DMS 273 treated with DMSO at 0.1 percent for 48 hours (cell line): Measurements from ENCODE around the gene RAET1E.
"Not testable (repeated sequence)": the region's sequence is repeated elsewhere in the genome, so short reads cannot be mapped to it uniquely, and the experiment has no call there.

Source experiments
- DNase-seq: peaks from one replicate; lab custom pipeline; 2025; lab: John Stamatoyannopoulos, UW

Gene RAET1E

DNA sequence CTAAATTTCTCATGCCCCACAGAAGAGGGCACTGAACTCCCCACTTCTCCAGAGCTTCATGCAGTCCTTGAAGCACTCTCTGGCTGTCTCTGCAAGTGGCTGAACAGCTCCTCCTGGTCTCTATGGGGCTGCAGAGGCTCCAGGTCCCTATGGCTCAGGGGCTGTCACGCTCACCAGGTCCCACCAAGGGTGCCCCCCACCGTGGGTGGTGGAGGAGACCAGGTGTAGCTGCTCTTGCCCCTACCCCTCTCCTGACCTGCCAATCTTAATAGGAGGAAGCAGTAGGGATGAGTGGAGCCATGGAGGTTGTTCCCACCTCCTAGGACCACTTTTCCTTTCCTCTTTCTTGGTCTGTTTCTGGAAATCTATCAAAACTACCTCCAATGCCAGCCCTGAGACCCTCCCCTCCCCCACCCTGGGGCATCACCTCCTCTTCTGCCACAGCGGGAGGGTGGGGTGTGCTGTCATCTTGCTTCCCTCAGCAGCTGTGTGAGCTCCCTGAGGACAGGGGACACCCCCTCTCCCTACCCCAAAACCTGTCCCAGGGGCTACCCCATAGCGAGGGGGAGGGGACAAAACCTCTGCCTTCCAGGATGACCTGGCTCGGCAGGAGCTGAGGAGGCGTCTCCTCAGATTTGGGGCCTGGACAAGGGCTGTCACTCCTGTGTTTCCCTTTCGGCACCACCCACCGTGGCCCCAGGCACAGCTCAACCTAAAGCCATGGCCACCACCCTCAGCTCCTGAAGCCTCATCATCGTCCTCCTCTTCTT is 12.0 kb upstream of the RAET1E start:
- no peak for DNase-seq

DNA sequence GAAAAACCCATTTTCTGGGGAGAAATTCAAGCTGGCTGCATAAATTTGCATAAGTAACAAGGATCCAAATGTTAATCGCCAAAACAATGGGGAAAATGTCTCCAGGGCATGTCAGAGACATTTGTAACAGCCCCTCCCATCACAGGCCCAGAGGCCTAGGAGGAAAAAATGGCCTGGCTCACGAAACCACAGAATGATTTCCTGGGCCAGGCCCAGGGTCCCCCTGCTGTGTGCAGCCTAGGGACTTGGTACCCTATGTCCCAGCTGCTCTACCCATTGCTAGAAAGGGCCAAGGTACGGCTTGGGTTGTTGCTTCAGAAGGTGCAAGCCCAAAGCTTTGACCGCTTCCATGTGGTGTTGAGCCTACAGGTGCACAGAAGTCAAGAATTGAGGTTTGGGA is 10.6 kb upstream of the RAET1E start:
- not testable (repeated sequence) for DNase-seq

DNA sequence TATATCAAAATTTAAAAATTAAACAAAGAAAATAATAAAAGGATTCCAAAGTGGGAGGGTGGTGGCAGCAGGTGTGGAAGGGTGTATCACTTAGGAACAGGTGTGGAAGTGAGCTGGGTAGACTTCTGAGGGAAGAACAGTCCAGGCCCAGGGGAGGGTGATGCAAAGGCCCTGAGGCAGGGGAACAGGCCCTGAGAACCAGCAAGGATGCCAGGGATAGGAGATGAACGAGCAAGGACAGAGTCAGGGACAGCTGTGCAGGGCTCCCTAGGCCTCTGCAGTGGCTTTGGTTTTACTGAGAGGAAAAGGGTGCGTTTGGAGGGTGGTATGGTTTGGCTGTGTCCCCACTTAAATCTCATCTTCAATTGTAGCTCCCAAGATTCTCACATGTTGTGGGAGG is 9.4 kb upstream of the RAET1E start:
- DNase-seq: no peak

DNA sequence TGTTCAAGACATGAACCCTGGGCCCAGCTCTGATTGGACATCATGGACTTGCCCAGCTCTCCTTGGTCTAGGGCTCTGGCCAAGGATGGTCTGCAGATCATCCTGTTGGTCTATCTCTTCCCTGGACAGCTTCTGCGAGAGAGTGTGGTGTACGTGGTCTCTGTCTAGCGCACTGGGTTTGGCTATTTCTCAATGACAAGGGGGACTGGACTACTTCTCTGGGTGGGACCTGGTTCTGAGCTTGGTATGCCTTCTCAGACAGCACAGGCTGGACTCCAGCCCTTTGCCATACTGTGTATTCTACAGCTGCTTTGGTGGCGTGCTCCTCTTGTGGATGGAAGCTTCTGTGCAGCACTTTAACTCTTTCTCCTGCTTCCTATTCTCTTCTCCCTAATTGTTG is 8.5 kb upstream of the RAET1E start:
- no peak for DNase-seq

DNA sequence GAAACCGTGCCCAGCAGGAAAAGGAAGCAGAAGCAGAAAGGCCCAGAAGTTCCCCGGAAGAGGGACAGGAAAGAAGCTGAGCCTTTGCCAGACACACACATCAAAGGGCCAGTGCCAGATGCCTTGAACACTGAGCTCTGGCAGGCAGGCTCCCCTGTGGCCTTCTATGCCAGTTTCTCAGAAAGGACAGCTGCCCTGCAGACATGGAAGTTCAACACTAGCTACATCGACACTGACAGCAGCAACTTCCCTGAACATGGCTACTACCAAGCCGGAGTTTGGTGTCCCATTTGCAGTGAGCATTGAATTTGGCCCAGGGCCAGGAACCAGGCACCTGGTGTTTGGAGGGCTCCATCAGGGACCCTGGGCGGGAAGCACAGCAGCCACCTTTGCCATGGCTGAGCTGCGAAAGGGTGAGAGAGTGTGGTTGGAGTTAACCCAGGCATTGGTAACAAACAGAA is 8.0 kb upstream of the RAET1E start:
- peak; percentile 35 for DNase-seq

DNA sequence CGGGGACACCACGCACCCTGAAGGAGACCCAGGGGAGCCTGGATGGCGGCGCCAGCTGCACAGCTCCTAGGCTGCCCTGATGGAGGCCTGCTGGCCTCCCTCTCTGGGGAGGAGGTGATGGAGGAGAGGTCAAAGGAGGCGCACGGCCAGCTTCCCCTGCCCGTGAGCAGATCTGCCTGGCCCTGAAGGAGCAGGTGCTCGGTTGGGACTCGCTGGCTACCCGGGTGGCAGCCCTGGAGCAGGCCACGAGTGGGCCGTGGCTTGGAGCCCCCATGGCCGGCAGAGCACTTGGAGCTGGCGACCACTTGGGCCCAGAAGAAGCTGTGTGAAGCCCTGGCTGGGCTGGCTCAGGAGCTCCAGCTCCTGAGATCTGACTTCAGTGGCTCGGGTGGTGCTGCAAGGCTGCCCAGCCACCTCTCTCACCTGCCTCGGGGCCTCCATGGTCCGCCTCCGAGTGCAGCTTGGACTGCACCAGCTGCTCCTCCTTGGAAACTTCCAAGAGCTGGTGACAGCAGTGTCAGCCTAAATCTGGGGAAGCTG is 7.5 kb upstream of the RAET1E start:
- no peak for DNase-seq

DNA sequence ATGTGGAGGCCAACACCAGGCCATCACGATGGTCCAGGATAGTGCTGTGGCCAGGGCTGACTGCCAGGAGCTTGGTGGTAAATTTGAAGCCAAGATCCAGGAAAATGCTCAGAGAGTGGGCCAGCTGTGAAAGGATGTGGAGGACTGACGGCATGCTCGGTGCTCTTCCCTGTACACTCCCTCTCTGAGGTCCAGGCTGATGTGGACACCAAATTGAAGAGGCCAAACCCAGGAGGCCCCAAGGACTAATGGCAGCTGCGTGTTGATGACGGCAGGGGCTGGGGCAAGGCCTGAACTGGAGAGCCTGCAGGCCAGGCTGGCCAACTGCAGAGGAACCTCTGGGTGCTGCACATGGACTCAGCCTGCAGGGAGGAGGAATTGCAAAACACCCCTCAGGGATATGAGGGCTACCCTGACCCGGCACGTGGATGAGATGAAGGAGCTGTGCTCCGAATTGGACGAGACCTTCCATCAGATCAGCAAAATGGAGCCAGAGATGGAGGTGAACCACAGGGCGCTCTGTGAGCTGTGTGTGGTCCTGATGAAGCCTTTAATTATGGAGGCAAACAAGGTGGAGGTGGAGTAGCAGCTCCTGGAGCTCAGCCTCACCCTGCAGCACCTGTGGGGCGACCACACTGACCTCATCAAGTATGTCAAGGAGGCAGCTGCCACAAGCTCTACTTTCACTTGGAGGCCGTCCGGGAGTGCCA is 6.9 kb upstream of the RAET1E start:
- DNase-seq: no peak

DNA sequence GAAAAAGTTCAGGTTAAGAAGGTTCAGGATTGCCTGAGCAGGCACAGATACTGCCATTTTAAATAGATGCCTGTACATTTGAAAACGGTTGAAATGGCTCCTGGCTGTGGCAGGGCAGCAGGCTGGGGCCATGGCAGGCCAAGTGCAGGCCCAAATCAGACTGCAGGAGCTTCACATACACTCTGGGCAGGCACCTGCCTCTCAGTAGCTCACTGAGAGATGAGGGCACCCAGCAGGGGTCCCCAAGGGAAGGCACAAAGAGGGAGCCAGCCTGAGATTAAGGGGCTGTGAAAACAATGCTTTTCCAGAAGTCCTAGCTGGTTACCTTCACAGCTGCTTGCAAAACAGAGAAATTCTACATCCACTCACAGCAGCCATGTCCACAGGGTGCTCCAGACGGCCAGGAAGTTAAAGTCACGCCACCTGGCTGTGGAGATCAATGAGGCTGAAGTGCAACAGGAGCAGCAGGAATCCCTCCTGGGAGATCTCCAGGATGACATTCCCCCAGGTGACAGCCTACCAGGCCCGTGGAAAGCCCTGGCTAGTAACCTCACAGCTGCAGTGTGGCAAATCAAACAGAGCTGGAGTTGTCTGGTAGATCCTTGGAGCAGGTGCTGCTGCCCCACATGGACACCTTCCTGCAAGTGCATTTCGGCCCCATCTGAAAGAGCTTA is 6.2 kb upstream of the RAET1E start:
- no peak for DNase-seq

DNA sequence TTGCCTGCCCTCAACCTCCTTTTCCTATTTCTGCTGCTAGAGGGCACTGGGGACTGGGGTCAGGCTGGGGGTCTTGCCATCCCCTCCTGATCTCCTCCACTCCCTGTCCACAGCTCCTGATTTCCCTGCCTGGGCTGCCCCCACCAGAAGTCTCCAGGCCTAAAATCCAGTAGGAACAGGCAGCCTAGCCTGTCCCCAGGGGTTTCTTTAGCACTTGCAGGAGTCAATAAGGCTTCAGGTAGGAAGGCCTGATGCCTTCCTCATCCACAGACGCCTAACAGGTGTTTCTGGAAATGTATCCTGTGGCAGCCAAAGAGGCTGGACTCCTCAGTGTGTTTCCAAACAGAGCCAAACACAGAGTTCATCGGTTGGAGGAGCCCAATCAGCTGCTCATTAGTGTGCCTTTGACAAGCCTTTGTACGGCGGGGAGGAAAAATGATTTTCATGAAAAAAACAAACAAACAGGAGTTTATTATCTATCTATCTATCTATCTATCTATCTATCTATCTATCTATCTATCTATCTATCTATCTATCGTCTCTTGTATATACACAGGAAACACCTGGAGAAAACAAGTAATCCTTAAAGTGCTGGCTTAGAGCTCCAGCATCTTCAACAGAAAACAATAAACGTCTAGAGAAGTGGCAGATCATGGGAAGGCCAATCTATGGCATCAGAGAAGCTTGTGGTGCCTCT is 3.7 kb upstream of the RAET1E start:
- DNase-seq: no peak

DNA sequence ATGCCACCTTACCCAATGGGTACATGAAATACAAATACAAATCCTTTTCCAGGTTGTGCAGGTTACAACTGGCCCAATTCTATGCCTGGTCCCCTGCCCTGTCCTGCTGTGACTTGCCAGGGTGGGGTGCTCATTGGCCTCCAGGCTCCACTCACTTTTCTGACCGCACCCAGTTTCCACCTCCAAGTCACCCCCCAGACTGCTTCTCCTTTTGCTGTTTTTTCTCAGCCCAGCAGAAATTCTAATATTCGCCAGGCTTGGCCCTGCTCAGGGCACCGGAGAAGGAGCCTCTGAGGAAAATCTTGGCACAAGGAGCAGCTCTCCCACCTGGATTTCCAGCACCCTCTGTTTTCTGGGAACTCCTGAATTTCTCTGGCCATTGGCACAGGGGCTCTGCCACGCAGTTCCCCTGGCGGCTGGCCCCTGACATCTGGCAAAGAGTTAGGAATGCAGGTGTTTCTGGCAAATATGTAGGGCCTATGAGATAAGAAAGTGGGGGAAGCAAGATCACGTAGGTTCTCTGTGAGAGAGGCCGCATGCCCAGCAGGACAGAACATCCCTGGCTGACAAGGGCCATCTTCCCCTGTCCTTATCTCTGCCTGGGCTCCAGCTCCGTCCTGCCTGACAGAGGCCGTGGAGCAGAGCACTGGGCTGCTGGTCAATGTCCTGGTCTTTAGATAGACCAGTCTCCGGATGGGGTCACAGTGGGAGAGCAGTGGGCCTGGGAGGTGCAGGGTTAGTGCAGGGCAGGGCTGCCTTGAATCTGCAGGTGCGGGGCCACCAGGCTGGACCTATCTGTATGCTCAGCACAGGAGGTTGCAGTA is 2.9 kb upstream of the RAET1E start:
- no peak for DNase-seq

DNA sequence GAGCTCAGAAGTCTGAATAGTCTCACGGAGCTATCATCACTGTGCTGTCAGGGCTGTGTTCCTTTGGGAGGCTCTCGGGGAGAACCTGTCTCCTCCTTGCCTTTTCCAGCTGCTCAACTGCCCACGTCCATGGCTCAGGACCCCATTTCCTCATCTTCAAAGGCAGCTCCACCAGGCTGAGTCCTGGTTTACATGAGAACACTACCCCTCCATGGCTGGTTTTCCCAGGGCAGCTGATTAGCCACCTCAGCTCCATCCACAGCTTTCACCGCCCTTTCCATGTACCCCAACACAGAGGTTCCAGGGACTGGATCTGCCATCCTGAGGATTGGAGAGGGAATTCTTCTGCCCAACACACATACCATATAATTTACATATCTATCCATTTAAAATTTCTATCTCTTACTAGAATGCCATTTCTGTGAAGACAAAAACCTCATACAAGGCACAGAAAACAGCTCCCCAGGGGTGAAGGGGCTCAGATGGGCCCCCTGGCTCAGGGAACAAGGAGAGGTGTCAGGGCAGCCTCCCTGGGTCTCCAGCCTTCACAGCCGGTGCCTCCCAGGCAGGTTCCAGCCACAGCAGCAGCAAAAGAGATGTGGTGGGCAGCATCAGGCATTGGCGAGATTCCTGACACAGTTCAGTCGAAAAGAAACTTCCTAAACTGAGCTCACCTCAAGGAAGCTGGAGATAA is 2.2 kb upstream of the RAET1E start:
- DNase-seq: no peak

DNA sequence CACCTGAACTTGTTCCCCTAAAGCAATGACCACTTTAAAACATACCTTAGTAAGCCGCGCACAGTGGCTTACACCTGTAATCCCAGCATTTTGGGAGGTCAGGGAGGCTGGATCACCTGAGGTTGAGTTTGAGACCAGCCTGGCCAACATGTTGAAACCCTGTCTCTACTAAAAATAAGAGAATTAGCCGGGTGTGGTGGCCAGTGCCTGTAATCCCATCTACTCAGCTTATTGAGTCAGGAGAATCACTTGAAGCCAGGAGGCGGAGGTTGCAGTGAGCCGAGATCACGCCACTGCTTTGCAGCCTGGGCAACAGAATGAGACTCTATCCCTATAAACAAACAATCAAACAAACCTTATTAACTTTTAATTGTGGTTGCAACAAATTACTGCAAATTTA is 1.6 kb upstream of the RAET1E start:
- no peak for DNase-seq

DNA sequence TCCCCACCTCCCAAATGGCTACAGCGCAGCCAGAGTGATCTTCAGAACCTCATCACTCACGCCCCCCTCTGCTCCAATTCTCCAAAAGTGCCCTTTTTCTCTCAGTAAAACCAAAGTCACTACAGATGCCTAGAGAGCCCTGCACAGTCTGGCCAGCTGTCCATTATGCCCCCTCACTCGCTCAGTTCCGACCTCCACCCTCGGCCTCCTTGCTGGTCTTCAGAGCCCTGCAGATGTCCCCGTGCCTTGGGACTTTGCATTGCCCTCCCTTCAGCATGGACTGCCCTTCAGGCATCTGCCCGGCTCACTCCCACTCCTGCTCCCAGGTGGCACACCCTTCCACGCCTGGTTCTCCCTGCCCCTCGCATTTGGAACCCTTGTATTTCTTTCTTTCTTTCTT is 1.1 kb upstream of the RAET1E start:
- DNase-seq: no peak

DNA sequence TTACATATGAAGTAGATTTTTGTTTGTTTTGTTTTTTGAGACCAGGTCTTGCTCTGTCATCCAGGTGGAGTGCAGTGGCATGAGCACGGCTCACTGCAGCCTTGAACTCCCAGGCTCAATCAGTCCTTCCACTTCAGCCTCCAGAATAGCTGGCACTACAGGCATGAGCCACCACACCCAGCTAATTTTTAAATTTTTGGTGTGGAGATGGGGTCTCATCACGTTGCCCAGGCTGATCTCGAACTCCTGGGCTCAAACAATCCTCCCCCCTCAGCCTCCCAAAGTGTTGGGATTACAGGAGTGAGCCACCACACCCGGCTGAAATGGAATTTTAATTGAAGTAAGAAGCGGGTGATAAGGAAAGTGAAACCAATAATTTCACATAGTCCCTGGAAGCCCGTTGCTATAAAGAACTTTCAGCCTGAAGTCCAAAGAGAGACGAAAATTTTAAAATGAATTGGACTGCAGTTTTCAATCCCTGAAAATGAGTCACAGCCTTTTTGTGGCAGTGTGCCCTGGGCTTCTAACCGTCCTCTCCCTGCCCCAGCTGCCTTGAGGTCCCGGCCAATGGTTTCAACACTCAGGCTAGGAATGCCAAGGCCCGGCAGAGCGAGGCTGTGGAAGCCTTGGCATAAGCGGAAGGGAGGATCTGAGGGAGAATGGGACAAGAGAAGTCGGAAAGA is 757 bp downstream of the RAET1E start:
- no peak for DNase-seq

DNA sequence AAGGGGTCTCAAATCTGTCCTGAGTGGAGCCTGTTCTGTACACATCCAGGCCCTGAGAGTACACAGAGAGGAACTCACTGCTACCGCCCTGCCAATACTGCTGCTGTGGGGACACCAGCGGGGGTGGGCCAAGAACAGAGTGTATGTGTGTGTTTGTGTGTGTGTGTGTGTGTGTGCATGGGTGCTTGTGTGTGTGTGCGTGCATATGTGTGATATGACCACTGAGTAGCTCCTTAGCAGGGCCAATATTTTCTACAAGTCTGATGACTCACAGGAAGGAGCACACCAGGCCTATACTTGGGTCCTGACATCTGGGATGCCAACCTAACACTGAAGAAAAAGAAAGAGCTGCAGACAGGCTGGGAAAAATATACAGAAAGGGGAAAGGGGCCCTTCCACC is 1.4 kb downstream of the RAET1E start:
- no peak for DNase-seq

DNA sequence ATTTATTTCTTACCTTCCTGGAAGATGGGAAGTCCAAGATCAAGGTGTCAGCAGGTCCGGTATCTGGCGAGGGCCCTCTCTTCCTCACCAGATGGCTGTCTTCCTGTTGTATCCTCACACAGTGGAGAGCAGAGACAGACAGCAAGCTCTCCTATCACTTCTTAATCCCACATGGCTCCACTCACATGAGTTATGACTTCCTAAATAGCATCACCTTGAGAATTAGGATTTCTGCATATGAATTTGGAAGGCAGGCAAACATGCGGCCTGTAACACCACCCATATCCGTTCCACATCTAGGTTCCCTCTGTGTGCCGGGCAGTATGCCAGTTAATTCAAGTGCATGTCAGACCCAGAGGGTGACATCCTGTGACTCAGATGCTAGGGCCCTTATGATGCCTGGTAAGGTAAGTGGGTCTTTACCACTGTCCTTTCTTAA is 2.1 kb downstream of the RAET1E start:
- no peak for DNase-seq

DNA sequence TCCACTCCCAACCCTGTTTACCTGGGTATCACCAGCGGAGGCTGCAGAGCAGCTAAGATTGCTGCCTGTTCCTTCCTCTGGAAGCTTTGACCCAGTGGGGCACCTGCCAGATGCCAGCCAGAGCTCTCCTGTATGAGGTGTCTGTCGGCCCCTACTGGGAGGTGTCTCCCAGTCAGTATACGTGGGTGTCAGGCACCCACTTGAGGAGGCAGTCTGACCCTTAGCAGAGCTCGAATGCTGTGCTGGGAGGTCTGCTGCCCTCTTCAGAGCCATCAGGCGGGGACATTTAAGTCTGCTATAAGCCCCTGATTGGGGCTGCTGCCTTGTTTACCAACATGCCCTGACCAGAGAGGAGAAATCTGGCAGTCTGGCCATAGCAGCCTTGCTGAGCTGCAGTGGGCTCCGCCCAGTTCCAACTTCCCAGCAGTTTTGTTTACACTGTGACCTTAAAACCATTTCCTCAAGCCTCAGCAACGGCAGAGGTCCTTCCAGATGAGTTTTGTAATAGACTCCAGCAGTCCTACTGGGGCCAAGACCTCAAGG is 2.8 kb downstream of the RAET1E start:
- no peak for DNase-seq

DNA sequence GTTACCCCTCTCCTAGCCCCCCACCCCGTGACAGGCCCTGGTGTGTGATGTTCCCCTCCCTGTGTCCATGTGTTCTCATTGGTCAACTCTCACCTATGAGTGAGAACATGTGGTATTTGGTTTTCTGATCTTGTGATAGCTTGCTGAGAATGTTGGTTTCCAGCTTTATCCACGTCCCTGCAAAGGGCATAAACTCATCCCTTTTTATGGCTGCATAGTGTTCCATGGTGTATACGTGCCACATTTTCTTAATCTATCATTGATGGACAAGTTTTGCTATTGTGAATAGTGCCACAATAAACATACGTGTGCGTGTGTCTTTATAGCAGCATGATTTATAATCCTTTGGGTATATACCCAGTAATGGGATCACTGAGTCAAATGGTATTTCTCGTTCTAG is 6.0 kb downstream of the RAET1E start:
- not testable (repeated sequence) for DNase-seq

DNA sequence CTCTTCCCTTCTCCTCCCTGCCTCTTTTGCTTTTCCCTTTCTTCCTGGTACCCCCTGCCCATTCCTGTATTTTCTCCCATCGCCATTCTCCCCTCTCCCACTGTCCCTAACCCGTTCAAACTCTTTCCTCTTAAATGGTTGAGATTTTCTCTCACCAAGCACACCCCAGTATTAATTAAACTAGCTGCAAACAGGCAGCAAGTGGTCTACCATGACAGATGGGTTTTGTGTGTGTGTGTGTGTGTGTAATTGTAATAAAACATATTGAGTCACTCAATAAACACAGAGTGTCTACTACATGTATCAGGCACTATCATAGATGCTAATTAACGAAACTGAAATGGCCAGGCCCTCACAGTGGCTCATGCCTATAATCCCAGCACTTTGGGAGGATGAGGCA is 6.7 kb downstream of the RAET1E start:
- DNase-seq: no peak

DNA sequence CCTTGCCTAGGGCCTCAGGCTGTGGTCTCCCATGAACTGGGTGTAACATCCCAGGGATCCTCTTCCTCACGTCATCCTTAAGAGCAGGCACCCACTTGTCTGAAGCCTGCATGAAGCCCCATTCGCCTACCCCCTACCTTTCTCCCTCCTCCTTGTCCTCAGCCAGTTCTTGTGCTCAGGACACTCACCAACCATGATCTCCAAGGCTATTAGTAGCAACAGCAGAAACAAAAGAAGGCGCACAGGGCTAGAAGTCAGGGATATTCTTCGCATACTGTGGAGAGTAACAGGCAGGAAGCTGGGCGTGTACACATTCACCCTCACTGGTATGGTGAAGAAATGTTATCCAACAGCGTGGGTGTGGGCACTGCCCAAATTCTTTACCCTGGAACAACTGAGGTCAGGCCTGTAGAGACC is 7.3 kb downstream of the RAET1E start:
- DNase-seq: no peak
